ENCODE results near the gene ABHD11.
A peak's percentile ranks its signal among the peaks of the same experiment; 100 is the strongest.

DNA sequence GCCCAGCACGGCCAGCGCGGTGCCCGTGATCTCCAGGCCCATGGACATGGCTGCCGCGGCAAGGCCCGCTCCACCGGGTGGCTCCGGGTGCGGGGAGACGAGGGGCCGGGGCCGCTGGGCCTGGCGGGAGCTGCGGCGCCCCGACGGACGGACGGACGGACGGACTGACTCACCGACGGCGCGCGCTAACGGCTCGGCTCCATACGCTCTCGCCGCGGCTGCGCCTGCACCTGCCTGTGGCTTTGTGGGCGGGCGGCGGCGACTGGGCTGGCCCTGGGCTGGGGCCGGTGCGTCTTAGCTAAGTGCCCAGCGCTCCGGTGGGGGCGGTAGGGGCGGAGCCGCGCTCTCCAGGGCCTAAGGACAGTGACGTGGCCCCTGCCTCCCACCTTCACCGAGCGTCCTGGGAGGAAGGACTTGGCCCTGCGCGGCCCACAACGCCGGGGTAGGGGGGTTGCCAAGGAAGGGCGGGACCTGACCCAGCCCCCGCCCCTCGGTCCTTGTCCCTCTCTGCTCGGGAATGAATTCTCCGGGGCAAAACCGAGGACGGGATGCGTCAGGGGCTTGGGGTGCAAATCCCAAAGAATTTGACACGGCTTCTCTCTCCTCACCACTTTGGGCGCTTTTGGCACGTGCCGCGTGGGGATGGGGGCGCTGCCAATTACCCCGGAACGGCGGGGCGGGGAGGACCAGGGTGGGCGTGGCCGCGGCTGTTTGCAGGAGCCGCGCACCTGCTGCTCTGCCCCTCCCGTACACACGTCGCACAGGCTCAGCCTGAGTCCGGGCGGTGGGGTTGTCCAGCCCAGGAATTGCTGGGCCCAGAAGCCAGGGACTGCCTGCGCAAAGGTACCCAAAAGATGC is 31.6 kb upstream of the ABHD11 start, which contains the start of gene CLDN3:
- TF ChIP-seq, protein P1, sequence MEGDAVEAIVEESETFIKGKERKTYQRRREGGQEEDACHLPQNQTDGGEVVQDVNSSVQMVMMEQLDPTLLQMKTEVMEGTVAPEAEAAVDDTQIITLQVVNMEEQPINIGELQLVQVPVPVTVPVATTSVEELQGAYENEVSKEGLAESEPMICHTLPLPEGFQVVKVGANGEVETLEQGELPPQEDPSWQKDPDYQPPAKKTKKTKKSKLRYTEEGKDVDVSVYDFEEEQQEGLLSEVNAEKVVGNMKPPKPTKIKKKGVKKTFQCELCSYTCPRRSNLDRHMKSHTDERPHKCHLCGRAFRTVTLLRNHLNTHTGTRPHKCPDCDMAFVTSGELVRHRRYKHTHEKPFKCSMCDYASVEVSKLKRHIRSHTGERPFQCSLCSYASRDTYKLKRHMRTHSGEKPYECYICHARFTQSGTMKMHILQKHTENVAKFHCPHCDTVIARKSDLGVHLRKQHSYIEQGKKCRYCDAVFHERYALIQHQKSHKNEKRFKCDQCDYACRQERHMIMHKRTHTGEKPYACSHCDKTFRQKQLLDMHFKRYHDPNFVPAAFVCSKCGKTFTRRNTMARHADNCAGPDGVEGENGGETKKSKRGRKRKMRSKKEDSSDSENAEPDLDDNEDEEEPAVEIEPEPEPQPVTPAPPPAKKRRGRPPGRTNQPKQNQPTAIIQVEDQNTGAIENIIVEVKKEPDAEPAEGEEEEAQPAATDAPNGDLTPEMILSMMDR (IDR thresholded peaks at IDR 0.05), result peak in 1 of 6 experiments; percentile 12
- TF ChIP-seq POLR2A (IDR thresholded peaks at IDR 0.05), result peak; percentile 97 to 99

Data from thyroid gland (tissue), 4 donors.